Left lung (tissue), 14 donors: ENCODE measurements around the gene AHNAK2. TPM values are rescaled to one million over a fixed set of nuclear protein-coding genes. Genes with fewer than 3 reads are reported as not detected.
A peak's percentile ranks its signal among the peaks of the same experiment; 100 is the strongest.
"Not testable (repeated sequence)": the region's sequence is repeated elsewhere in the genome, so short reads cannot be mapped to it uniquely, and the experiment has no call there.

Experiments used
- ATAC-seq: fragments of 200-7000 bp; cut with Tn5 transposase; one replicate; pipeline ENCODE4 v1.9.1; 2020; ENCODE audit warnings: moderate library complexity
- DNase-seq, 4 donors: peaks; one replicate each; pipeline ENCODE4 v3.0.0-alpha.2; 2013 to 2020
- H3K27ac ChIP-seq, 2 donors: fragments of 200-600 bp; sonication (generic) in 1 of 2; one replicate each; pipeline versions ENCODE4 v1.5.0 to v1.8.0; 2020 to 2021
- H3K27me3 ChIP-seq, 2 donors: fragments of 200-600 bp; sonication (generic) in 1 of 2; one replicate each; pipeline versions ENCODE4 v1.5.0 to v1.8.0; 2020 to 2021
- H3K36me3 ChIP-seq, 2 donors: fragments of 200-600 bp; sonication (generic) in 1 of 2; one replicate each; pipeline versions ENCODE4 v1.5.0 to v1.8.0; 2020 to 2021
- H3K4me1 ChIP-seq, 2 donors: fragments of 200-600 bp; one replicate each; pipeline ENCODE4 v1.8.0; 2021
- H3K4me3 ChIP-seq, 2 donors: fragments of 200-600 bp; sonication (generic) in 1 of 2; one replicate each; pipeline versions ENCODE4 v1.5.0 to v1.8.0; 2020 to 2021; ENCODE audit warnings: mild to moderate bottlenecking in 1 of 2
- H3K9me3 ChIP-seq, 2 donors: fragments of 200-600 bp; sonication (generic) in 1 of 2; one replicate each; pipeline versions ENCODE4 v1.5.0 to v1.8.0; 2020 to 2021
- CTCF ChIP-seq, 2 donors: fragments of 200-600 bp; sonication (generic) in 1 of 2; IDR thresholded peaks; one replicate each; pipeline versions ENCODE4 v1.5.0 to v1.8.0; 2021; ENCODE audit warnings: antibody characterized with exemption in 2 of 2
- intact Hi-C, 2 donors: fragments of 100-400 bp; cut with DNase I; formaldehyde crosslinking; loops; one replicate each; pipeline versions ENCODE4 v1.11.2 to v1.14.2; 2022
- long read RNA-seq, 12 donors: library from polyadenylated mRNA in 2 of 12; unstranded in 2 of 12; transcript quantifications; one replicate each; pipeline ENCODE4 v2.0.0 and lab custom pipeline, GENCODE V29; 2019 to 2026
- polyA plus RNA-seq, 6 donors: library from polyadenylated mRNA; unstranded; fragments of 120-200 nt; gene quantifications; one replicate each; pipeline ENCODE4 v1.2.1, GENCODE V29; 2013; ENCODE audit not compliant: insufficient read length in 6 of 6
- total RNA-seq, 2 donors: library from RNA; stranded (reverse); fragmentation: NEBNext Ultra II Directional; extraction: Animal tissue kit (Norgen Biotek cat#: 25700); gene quantifications; one replicate each; pipeline ENCODE4 v1.2.1, GENCODE V29; 2021
- donor health status: DM: no; HTN: yes; CAD: no.
- donor health status: DM: no; HTN: no; CAD: no.

AHNAK2 gene
- 10 to 100 TPM; 22.1 to 22.3 TPM for total RNA-seq
- 1 to 10 TPM; 1.4 to 2.9 (median 1.9) TPM for polyA plus RNA-seq
- long read RNA-seq, donor 1, partial matches to known transcripts: 0 of 1 reads
- long read RNA-seq, donor 1, other reads (novel, unspliced or antisense): 0 of 1 reads
- long read RNA-seq, donor 2: 0 reads
- long read RNA-seq, donor 3: 0 reads
- long read RNA-seq, donor 4, full-length matches to known transcripts: 1 of 5 reads
- long read RNA-seq, donor 4, partial matches to known transcripts: 1 of 5 reads
- long read RNA-seq, donor 4, other reads (novel, unspliced or antisense): 3 of 5 reads
- long read RNA-seq, donor 5: 0 reads
- long read RNA-seq, donor 6: 0 reads
- long read RNA-seq, donor 7: 0 reads
- long read RNA-seq, donor 8: 0 reads
- long read RNA-seq, donor 9: 0 reads
- long read RNA-seq, donor 10, partial matches to known transcripts: 0 of 2 reads
- long read RNA-seq, donor 10, other reads (novel, unspliced or antisense): 2 of 2 reads
- long read RNA-seq, donor 11: 0 reads
- long read RNA-seq, donor 12, partial matches to known transcripts: 16 of 16 reads
- long read RNA-seq, donor 12, other reads (novel, unspliced or antisense): 0 of 16 reads

GRCh38 chr14:104977681-104978653 lies at the start of gene AHNAK2:
TSS of gene AHNAK2 (minus strand) at chr14:104978374. CDS start at chr14:104978237, 137 bp downstream.
- Histone ChIP-seq H3K27me3 (peaks cover 0 to 32% of the 10 kb centered on the region in 2 donors), H3K4me1 (peaks cover 29 to 72% of the 10 kb centered on the region in 2 donors), H3K36me3 (no peaks in the 10 kb centered on the region), H3K9me3 (no peaks in the 10 kb centered on the region), H3K4me3 (peak within 1 kb of the TSS in 1 of 2 donors; percentile 37), H3K27ac (no peak within 1 kb of the TSS)
- no peak for TF ChIP-seq CTCF (IDR thresholded peaks at IDR 0.05)
- DNase-seq (peak in 3 of 4 donors; percentile 74 to 92 (median 82)), ATAC-seq (peak; percentile 68)
- intact Hi-C loops: loop anchor here in 1 of 2 donors (5.0 kb wide), 1 partner anchor 69 kb away; no protein-coding TSS in a partner anchor

- H3K36me3 ChIP-seq, H3K27me3 ChIP-seq, ATAC-seq, H3K27ac ChIP-seq, DNase-seq, H3K9me3 ChIP-seq, H3K4me3 ChIP-seq, intact Hi-C loops: not testable (repeated sequence)
- peaks cover 0 to 24% of the 10 kb centered on the region in 2 donors for H3K4me1 ChIP-seq
Measured at GRCh38 chr14:105027718-105028117, 49.5 kb upstream of the AHNAK2 start.

GRCh38 chr14:105026802-105027563 lies 48.8 kb upstream of the AHNAK2 start:
- no peak for DNase-seq
- ATAC-seq: no peak
- intact Hi-C loops: no loop called here

GRCh38 chr14:105026033-105026785 lies 48.0 kb upstream of the AHNAK2 start:
- TF ChIP-seq CTCF (IDR thresholded peaks at IDR 0.05): no peak
- peak overlapping the region in 1 of 2 donors; percentile 66 for H3K27ac ChIP-seq

More at GRCh38 chr14:105026802-105027563, 48.8 kb upstream of the AHNAK2 start:
- H3K4me3 ChIP-seq: no peak overlapping the region
- peaks cover 0 to 5% of the 10 kb centered on the region in 2 donors for H3K27me3 ChIP-seq
- peak overlapping the region in 1 of 2 donors; percentile 66 for H3K27ac ChIP-seq
- no peak for TF ChIP-seq CTCF (IDR thresholded peaks at IDR 0.05)
- H3K9me3 ChIP-seq: no peaks in the 10 kb centered on the region
- peaks cover 0 to 30% of the 10 kb centered on the region in 2 donors for H3K4me1 ChIP-seq
- no peaks in the 10 kb centered on the region for H3K36me3 ChIP-seq

More at GRCh38 chr14:105026033-105026785, 48.0 kb upstream of the AHNAK2 start:
- H3K9me3 ChIP-seq: no peaks in the 10 kb centered on the region
- H3K27me3 ChIP-seq: peaks cover 0 to 5% of the 10 kb centered on the region in 2 donors
- ATAC-seq (no peak), DNase-seq (no peak)
- H3K36me3 ChIP-seq: no peaks in the 10 kb centered on the region
- peaks cover 3 to 36% of the 10 kb centered on the region in 2 donors for H3K4me1 ChIP-seq
- intact Hi-C loops: no loop called here
- no peak overlapping the region for H3K4me3 ChIP-seq
